Thyroid gland (tissue), 4 donors: ENCODE data around the gene CHRNA7.
"Not testable (repeated sequence)": the region's sequence is repeated elsewhere in the genome, so short reads cannot be mapped to it uniquely, and the experiment has no call there.

Experiments used
- POLR2A ChIP-seq, 2 donors: fragments of 450-650 bp; IDR thresholded peaks; one replicate each; pipeline ENCODE4 v1.6.1; 2017; ENCODE audit warnings: antibody characterized with exemption in 2 of 2, mild to moderate bottlenecking in 2 of 2, moderate library complexity in 1 of 2
- TF ChIP-seq, protein P1 (sequence below), 6 experiments: fragments of 200-600 bp in 3 of 6; fragments of 450-650 bp in 3 of 6; sonication (generic) in 3 of 6; IDR thresholded peaks; one replicate each; pipeline ENCODE4 v1.5.1; 2016 to 2019; ENCODE audit warnings: antibody characterized with exemption in 6 of 6, mild to moderate bottlenecking in 2 of 6, inconsistent platforms in 1 of 6, moderate library complexity in 1 of 6

DNA sequence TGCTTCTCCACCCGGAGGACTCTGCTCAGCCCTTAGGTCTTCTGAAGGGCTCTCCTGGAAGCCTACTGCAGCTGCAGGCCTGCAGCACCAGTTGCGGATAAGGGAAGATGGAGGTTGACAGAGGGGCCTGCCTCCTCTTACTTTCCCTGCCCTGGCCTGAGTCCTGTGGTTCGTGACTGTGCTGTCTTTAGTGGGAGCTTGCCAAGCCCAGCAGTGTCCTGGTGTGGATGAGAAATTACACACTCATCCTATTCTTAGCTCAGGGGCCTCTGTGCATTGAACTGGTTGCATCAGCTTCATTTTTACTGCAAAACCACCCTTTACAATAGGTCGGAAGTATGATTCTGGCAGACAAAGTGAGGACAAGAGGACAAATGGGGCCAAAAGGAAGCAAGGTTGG, 163.5 kb downstream of the CHRNA7 start:
- TF ChIP-seq, protein P1, sequence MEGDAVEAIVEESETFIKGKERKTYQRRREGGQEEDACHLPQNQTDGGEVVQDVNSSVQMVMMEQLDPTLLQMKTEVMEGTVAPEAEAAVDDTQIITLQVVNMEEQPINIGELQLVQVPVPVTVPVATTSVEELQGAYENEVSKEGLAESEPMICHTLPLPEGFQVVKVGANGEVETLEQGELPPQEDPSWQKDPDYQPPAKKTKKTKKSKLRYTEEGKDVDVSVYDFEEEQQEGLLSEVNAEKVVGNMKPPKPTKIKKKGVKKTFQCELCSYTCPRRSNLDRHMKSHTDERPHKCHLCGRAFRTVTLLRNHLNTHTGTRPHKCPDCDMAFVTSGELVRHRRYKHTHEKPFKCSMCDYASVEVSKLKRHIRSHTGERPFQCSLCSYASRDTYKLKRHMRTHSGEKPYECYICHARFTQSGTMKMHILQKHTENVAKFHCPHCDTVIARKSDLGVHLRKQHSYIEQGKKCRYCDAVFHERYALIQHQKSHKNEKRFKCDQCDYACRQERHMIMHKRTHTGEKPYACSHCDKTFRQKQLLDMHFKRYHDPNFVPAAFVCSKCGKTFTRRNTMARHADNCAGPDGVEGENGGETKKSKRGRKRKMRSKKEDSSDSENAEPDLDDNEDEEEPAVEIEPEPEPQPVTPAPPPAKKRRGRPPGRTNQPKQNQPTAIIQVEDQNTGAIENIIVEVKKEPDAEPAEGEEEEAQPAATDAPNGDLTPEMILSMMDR (IDR thresholded peaks at IDR 0.05) = not testable (repeated sequence)
- not testable (repeated sequence) for TF ChIP-seq POLR2A (IDR thresholded peaks at IDR 0.05)
